A673 (cell line): ENCODE data around the gene ADCY3. TPM values are rescaled to one million over a fixed set of nuclear protein-coding genes. Genes with fewer than 3 reads are reported as not detected.

Experiments used
- BruUV-seq: library from RNA; stranded (reverse); fragments of 400-500 nt; replicated peaks from 2 replicates; lab custom pipeline; 2021; lab: Mats Ljungman, UMichigan
- CTCF ChIA-PET: fragments of 300-600 bp; sonication (Branson Sonifier 250); formaldehyde crosslinking; loops from one replicate; lab custom pipeline; 2022; ENCODE audit warnings: antibody characterized with exemption; lab: Charles Lee
- POLR2A ChIA-PET: fragments of 300-600 bp; sonication (Branson Sonifier 250); formaldehyde crosslinking; loops from one replicate; lab custom pipeline; 2022; ENCODE audit warnings: antibody characterized with exemption; ENCODE audit not compliant: low non-redundant PET; lab: Charles Lee
- DNase-seq: peaks from one replicate; pipeline ENCODE4 v3.0.0-alpha.2; 2015; ENCODE audit warnings: low spot score
- H3K27ac ChIP-seq: fragments of 200-600 bp; sonication (generic); 2 replicates; pipeline ENCODE4 v1.5.1; 2016; ENCODE audit warnings: mixed run types, low read depth, mild to moderate bottlenecking, mixed read lengths, antibody characterized with exemption, low read length; ENCODE audit not compliant: poor library complexity, severe bottlenecking
- H3K27me3 ChIP-seq: fragments of 200-600 bp; sonication (generic); replicated peaks from 2 replicates; pipeline ENCODE4 v1.6.1; 2017; ENCODE audit warnings: mixed run types, low read depth, mild to moderate bottlenecking, mixed read lengths, antibody characterized with exemption, low read length; ENCODE audit not compliant: insufficient read depth, poor library complexity
- H3K36me3 ChIP-seq: fragments of 200-600 bp; sonication (generic); 2 replicates; pipeline ENCODE4 v1.6.1; 2016; ENCODE audit warnings: mixed run types, mild to moderate bottlenecking, mixed read lengths, antibody characterized with exemption, low read length; ENCODE audit not compliant: insufficient read depth, poor library complexity, severe bottlenecking
- H3K4me1 ChIP-seq: fragments of 200-600 bp; sonication (generic); 2 replicates; pipeline ENCODE4 v1.6.1; 2017; ENCODE audit warnings: mixed run types, mild to moderate bottlenecking, mixed read lengths, antibody characterized with exemption, low read length; ENCODE audit not compliant: insufficient read depth, poor library complexity, severe bottlenecking
- H3K4me3 ChIP-seq: fragments of 200-600 bp; sonication (generic); 2 replicates; pipeline ENCODE4 v1.5.1; 2016; ENCODE audit warnings: low read depth, mixed run types, mild to moderate bottlenecking, mixed read lengths, low read length; ENCODE audit not compliant: poor library complexity, severe bottlenecking
- H3K9me3 ChIP-seq: fragments of 200-600 bp; sonication (generic); 2 replicates; pipeline ENCODE4 v1.6.1; 2016; ENCODE audit warnings: mixed run types, low read depth, mild to moderate bottlenecking, mixed read lengths, antibody characterized with exemption, low read length; ENCODE audit not compliant: poor library complexity, severe bottlenecking
- EZH2 ChIP-seq: fragments of 200-600 bp; sonication (generic); IDR thresholded peaks from 2 replicates; pipeline ENCODE4 v1.6.1; 2017; ENCODE audit warnings: borderline replicate concordance, low read depth, mild to moderate bottlenecking, mixed read lengths, antibody characterized with exemption, low read length; ENCODE audit not compliant: poor library complexity, severe bottlenecking
- intact Hi-C: fragments of 100-400 bp; cut with micrococcal nuclease; formaldehyde crosslinking; loops from one replicate; pipeline ENCODE4 v1.10.0; 2022; ENCODE audit not compliant: unreplicated experiment
- total RNA-seq: library from RNA; stranded (reverse); gene quantifications from 2 replicates; pipeline ENCODE4 v1.2.3, GENCODE V29; 2021
- TF ChIP-seq, protein P1 (sequence below): fragments of 300-800, 200-600 bp; sonication (generic); conservative IDR thresholded peaks from 2 replicates; pipeline ENCODE4 v1.5.1; 2017; ENCODE audit warnings: low read depth, mild to moderate bottlenecking, antibody characterized with exemption, low read length, moderate library complexity, mixed read lengths

The ADCY3 gene
- total RNA-seq, 1 experiment from 2014 or later, result 42.2 TPM

DNA sequence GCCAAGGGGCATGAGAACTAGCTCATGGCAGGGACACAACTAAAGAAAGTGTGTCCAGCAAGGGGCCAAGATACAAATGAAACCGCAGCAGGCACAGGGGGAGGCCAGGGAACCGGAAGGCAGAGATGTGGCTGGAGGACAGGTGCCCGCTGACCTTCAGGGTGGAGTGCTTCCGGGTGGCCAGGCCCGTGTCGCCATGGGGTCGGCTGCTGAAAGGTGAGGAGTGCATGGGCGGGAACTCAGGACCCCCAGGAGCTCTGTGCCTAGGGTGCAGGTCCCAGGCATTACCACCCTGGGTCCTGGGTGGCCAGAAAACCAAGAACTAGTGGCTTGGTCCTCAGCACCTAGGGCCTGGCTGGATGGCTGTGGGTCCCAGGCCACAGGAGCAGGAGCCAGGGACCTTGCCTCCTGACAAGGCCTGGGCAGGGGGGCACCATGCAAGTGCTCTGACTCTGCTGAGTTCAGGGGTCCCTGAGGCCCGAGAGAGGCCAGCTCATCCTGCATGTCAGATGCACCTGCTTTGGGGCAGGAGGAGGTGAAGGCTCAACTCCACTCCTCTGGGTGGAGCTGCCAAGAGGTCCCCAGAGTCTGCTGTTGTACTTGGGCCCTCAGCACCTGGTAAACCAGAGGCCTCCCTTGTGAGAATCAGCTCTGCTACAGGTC, 75.9 kb downstream of the ADCY3 start:
- Histone ChIP-seq H3K9me3 (no peaks in the 10 kb centered on the region), H3K36me3 (no peaks in the 10 kb centered on the region), H3K4me1 (no peaks in the 10 kb centered on the region), H3K4me3 (no peak overlapping the region), H3K27ac (no peak overlapping the region), H3K27me3 (no peaks in the 10 kb centered on the region)
- intact Hi-C loops, result no loop called here
- POLR2A ChIA-PET, result no interaction called here
- CTCF ChIA-PET, result no interaction called here
- TF ChIP-seq, protein P1, sequence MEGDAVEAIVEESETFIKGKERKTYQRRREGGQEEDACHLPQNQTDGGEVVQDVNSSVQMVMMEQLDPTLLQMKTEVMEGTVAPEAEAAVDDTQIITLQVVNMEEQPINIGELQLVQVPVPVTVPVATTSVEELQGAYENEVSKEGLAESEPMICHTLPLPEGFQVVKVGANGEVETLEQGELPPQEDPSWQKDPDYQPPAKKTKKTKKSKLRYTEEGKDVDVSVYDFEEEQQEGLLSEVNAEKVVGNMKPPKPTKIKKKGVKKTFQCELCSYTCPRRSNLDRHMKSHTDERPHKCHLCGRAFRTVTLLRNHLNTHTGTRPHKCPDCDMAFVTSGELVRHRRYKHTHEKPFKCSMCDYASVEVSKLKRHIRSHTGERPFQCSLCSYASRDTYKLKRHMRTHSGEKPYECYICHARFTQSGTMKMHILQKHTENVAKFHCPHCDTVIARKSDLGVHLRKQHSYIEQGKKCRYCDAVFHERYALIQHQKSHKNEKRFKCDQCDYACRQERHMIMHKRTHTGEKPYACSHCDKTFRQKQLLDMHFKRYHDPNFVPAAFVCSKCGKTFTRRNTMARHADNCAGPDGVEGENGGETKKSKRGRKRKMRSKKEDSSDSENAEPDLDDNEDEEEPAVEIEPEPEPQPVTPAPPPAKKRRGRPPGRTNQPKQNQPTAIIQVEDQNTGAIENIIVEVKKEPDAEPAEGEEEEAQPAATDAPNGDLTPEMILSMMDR, result no peak
- no peak for TF ChIP-seq EZH2
- DNase-seq, result no peak
- BruUV-seq, result no TSS peak

DNA sequence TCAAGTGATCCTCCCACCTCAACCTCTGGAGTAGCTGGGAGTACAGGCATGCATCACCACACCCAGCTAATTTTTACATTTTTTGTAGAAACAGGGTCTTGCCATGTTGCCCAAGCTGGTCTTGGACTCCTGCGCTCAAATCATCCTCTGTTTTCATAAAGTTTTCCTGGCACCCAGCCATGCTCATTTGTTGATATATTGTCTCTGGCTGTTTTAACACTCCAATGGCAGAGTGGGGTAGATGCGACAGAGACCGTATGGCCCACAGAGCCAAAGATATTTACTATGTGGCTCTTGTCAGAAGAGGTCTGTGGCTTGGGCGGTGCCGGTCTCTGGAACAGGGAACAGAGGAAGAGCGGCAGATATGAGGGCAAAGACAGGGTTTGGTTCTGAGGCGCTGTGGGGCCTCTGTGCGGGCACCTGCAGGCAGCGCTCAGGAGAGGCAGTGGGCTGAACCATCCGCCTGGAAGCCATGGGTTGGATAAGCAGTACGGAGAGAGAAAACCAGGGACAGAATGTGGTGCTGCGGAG, 76.6 kb downstream of the ADCY3 start:
- no peaks in the 10 kb centered on the region for H3K27me3 ChIP-seq
- no peak overlapping the region for H3K27ac ChIP-seq
- intact Hi-C loops, result no loop called here
- no peak for TF ChIP-seq EZH2
- TF ChIP-seq, protein P1, result no peak
- no peaks in the 10 kb centered on the region for H3K36me3 ChIP-seq
- DNase-seq, result no peak
- ChIA-PET CTCF (no interaction called here), POLR2A (no interaction called here)
- no peaks in the 10 kb centered on the region for H3K4me1 ChIP-seq
- H3K9me3 ChIP-seq, result no peaks in the 10 kb centered on the region
- no TSS peak for BruUV-seq
- H3K4me3 ChIP-seq, result no peak overlapping the region

DNA sequence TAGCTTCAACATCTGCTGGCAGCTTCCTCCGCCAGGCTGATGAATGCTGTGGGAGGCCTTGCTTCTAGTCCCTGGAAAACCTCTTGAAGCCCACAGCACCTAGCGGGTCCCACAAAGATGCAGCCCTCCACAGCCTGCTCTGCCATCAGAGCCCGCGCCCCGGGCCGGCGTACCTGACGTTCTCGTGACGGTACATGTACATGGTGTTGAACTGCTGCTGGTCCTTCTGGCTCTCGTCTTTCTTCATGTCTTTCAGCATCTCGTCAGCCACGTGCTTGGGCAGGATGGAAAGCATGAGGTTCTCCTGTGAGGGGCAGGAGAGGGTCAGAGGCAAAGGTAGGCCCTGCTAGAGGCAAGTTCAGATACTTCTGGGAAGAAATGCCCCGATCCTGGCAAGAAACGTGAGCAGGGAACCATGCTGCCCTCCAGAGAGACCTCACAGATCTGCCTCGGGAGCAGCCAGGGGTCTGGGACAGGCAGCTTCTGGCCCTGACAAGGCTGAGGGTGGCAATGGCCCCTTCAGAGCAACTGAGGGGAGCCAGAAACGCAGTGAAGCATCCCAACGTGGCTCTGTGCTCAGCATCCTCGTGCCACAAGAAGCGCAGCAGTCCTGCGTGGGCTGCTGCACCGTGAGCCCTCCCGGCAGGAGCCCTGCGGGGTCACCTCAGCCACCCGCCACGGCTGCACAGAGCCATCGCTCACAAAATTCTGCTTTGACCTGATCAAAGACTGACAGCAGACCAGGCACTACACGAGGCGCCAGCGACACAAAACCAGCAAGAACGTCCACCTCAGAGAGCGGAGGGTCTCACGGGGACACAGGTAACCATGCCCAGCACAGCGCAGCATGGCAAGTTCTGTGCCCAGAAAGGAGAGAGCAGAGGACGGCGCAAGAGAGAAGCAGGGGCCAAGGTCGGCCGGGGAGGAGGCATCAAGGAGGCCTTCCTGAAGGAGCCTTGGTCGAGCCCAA, 77.7 kb downstream of the ADCY3 start:
- TF ChIP-seq EZH2, result no peak
- TF ChIP-seq, protein P1, result no peak
- intact Hi-C loops, result no loop called here
- Histone ChIP-seq H3K4me1 (no peaks in the 10 kb centered on the region), H3K9me3 (no peaks in the 10 kb centered on the region), H3K27ac (no peak overlapping the region), H3K36me3 (no peaks in the 10 kb centered on the region), H3K27me3 (no peaks in the 10 kb centered on the region), H3K4me3 (no peak overlapping the region)
- POLR2A ChIA-PET, result no interaction called here
- no TSS peak for BruUV-seq
- CTCF ChIA-PET, result no interaction called here
- DNase-seq, result no peak
